SK-N-SH (cell line): ENCODE data around the gene UPF3A. TPM values are rescaled to one million over a fixed set of nuclear protein-coding genes. Genes with fewer than 3 reads are reported as not detected.

ENCODE experiments used
- CTCF ChIA-PET: fragments of 300-600, 350-600 bp; formaldehyde crosslinking; extraction: SDS; loops from one replicate; lab custom pipeline; 2021; lab: Yijun Ruan, JAX
- POLR2A ChIA-PET: fragments of 350-600 bp; sonication (Branson Sonifier 250); formaldehyde crosslinking; extraction: SDS; loops from one replicate; lab custom pipeline; 2020; ENCODE audit warnings: antibody characterized with exemption, inconsistent platforms; lab: Yijun Ruan, JAX
- DNase-seq: peaks from one replicate; pipeline ENCODE4 v3.0.0; 2012
- H2AFZ ChIP-seq: fragments of 200-600 bp; sonication (generic); 2 replicates; pipeline ENCODE4 v1.8.1; 2016; ENCODE audit warnings: antibody characterized with exemption, mild to moderate bottlenecking, low read depth
- H3F3A ChIP-seq: fragments of 200-600 bp; sonication (generic); replicated peaks from 2 replicates; pipeline ENCODE3; 2016; ENCODE audit warnings: antibody characterized with exemption, mild to moderate bottlenecking; ENCODE audit not compliant: insufficient read depth
- H3K27ac ChIP-seq, 2 experiments: fragments of 200-500 bp in 1 of 2; fragments of 200-600 bp in 1 of 2; sonication (Bioruptor generic) in 1 of 2; sonication (generic), shearing (Covaris generic) in 1 of 2; 2 replicates each; pipeline versions ENCODE4 v1.5.1 to v1.6.1; 2014 to 2016; ENCODE audit warnings: low read depth in 2 of 2, inconsistent platforms in 1 of 2, low read length in 1 of 2, mild to moderate bottlenecking in 1 of 2, mixed read lengths in 1 of 2
- H3K27me3 ChIP-seq: fragments of 200-600 bp; sonication (generic), shearing (Covaris generic); 2 replicates; pipeline ENCODE4 v1.6.1; 2016; ENCODE audit warnings: mixed run types; ENCODE audit not compliant: insufficient read depth
- H3K36me3 ChIP-seq, 2 experiments: fragments of 200-500 bp in 1 of 2; fragments of 200-600 bp in 1 of 2; sonication (Bioruptor generic) in 1 of 2; sonication (generic) in 1 of 2; replicated peaks in 1 of 2; 2 replicates each; pipeline versions ENCODE3 to v1.5.1; 2014 to 2016; ENCODE audit warnings: low read length in 1 of 2, mild to moderate bottlenecking in 1 of 2; ENCODE audit not compliant: insufficient read depth in 2 of 2, control insufficient read depth in 1 of 2
- H3K4me1 ChIP-seq, 2 experiments: fragments of 200-500 bp in 1 of 2; fragments of 200-600 bp in 1 of 2; sonication (Bioruptor generic) in 1 of 2; sonication (generic), shearing (Covaris generic) in 1 of 2; 2 replicates each; pipeline versions ENCODE4 v1.5.1 to v1.6.1; 2014 to 2016; ENCODE audit warnings: low read depth in 1 of 2, low read length in 1 of 2, mixed run types in 1 of 2; ENCODE audit not compliant: insufficient read depth in 2 of 2, control insufficient read depth in 1 of 2
- H3K4me2 ChIP-seq: fragments of 200-600 bp; sonication (generic), shearing (Covaris generic); 2 replicates; pipeline ENCODE4 v1.6.1; 2017; ENCODE audit warnings: mixed run types
- H3K4me3 ChIP-seq, 2 experiments: fragments of 200-500 bp in 1 of 2; fragments of 200-600 bp in 1 of 2; sonication (Bioruptor generic) in 1 of 2; sonication (generic), shearing (Covaris generic) in 1 of 2; 2 replicates each; pipeline versions ENCODE4 v1.5.1 to v1.8.1; 2014 to 2016; ENCODE audit warnings: low read depth in 2 of 2, inconsistent platforms in 1 of 2, low read length in 1 of 2, mild to moderate bottlenecking in 1 of 2, mixed read lengths in 1 of 2, moderate library complexity in 1 of 2
- H3K79me2 ChIP-seq: fragments of 200-600 bp; sonication (generic); 2 replicates; pipeline ENCODE4 v1.8.1; 2017; ENCODE audit warnings: mild to moderate bottlenecking; ENCODE audit not compliant: insufficient read depth
- H3K9ac ChIP-seq: fragments of 200-600 bp; sonication (generic); 2 replicates; pipeline ENCODE4 v1.6.1; 2017; ENCODE audit warnings: mixed run types
- H3K9me2 ChIP-seq: fragments of 200-600 bp; sonication (generic); 2 replicates; pipeline ENCODE4 v1.6.1; 2017; ENCODE audit warnings: mixed run types
- H3K9me3 ChIP-seq: fragments of 200-600 bp; sonication (generic); 2 replicates; pipeline ENCODE4 v1.6.1; 2017; ENCODE audit warnings: mixed run types, mild to moderate bottlenecking, moderate library complexity
- H4K20me1 ChIP-seq: fragments of 200-600 bp; sonication (generic); 2 replicates; pipeline ENCODE4 v1.6.1; 2017; ENCODE audit warnings: mild to moderate bottlenecking, mixed run types; ENCODE audit not compliant: insufficient read depth
- CHD2 ChIP-seq: fragments of 150-350 bp; IDR thresholded peaks from 2 replicates; pipeline ENCODE4 v1.6.1; 2018; ENCODE audit warnings: low read length; ENCODE audit not compliant: partially characterized antibody
- FOXJ3 ChIP-seq: sonication (generic); formaldehyde crosslinking; IDR thresholded peaks from 2 replicates; pipeline ENCODE4 v1.5.1; 2020; ENCODE audit warnings: mild to moderate bottlenecking, missing genetic modification reagents
- GABPA ChIP-seq: IDR thresholded peaks from 2 replicates; pipeline ENCODE4 v1.4.0; 2012; ENCODE audit warnings: low read depth, mild to moderate bottlenecking
- MXI1 ChIP-seq: IDR thresholded peaks from 2 replicates; pipeline ENCODE4 v1.6.1; 2012; ENCODE audit warnings: mild to moderate bottlenecking, low read depth, low read length, improper control_type of control experiment
- RAD21 ChIP-seq: IDR thresholded peaks from 2 replicates; pipeline ENCODE4 v1.6.1; 2012; ENCODE audit warnings: mild to moderate bottlenecking, low read length
- RCOR1 ChIP-seq: fragments of 150-350 bp; IDR thresholded peaks from 2 replicates; pipeline ENCODE4 v1.6.1; 2017; ENCODE audit warnings: antibody characterized with exemption, low read length
- RXRA ChIP-seq: IDR thresholded peaks from 2 replicates; pipeline ENCODE4 v1.4.0; 2012; ENCODE audit warnings: low read depth, mild to moderate bottlenecking, borderline replicate concordance
- SMC3 ChIP-seq: IDR thresholded peaks from 2 replicates; pipeline ENCODE4 v1.6.1; 2012; ENCODE audit warnings: low read depth, low read length, improper control_type of control experiment
- TCF12 ChIP-seq: IDR thresholded peaks from 2 replicates; pipeline ENCODE4 v1.4.0; 2012
- USF1 ChIP-seq: IDR thresholded peaks from 2 replicates; pipeline ENCODE4 v1.4.0; 2012; ENCODE audit warnings: low read depth, borderline replicate concordance
- USF2 ChIP-seq: fragments of 150-350 bp; IDR thresholded peaks from 2 replicates; pipeline ENCODE4 v1.6.1; 2017; ENCODE audit warnings: antibody characterized with exemption, low read length, low read depth, borderline replicate concordance
- WGBS: methylation state at CpG from one replicate; pipeline ENCODE4 v1.1.6; 2017; ENCODE audit warnings: low lambda C conversion rate; 5-methylcytosine and 5-hydroxymethylcytosine counted together
- polyA plus RNA-seq, 3 experiments: library from polyadenylated mRNA; depleted of rRNA; stranded (reverse); fragments of >200 nt; gene quantifications; 2 replicates each; pipeline ENCODE4 v1.2.3, GENCODE V29; 2012
- TF ChIP-seq, protein P1 (sequence below): fragments of 150-350 bp; IDR thresholded peaks from 2 replicates; pipeline ENCODE4 v1.6.1; 2016; ENCODE audit warnings: mild to moderate bottlenecking, low read depth, low read length
- TF ChIP-seq, protein P2 (sequence below): fragments of 200-600 bp; sonication (generic); IDR thresholded peaks from 2 replicates; pipeline ENCODE4 v1.6.1; 2017; ENCODE audit warnings: antibody characterized with exemption, mild to moderate bottlenecking, moderate library complexity
- TF ChIP-seq, protein P3 (sequence below): IDR thresholded peaks from 2 replicates; pipeline ENCODE4 v1.6.1; 2012; ENCODE audit warnings: mild to moderate bottlenecking, low read depth, low read length, moderate library complexity

Gene UPF3A
- polyA plus RNA-seq, 1 of the 3 experiments (the other 2 are of a cell fraction) = 63.2 TPM

GRCh38 chr13:114339857-114340534 is 58.6 kb downstream of the UPF3A start:
- DNase-seq = peak; percentile 70
- no peak overlapping the region for H3K27ac ChIP-seq
- no peaks in the 10 kb centered on the region for H3K27me3 ChIP-seq
- H3F3A ChIP-seq = peaks cover 7% of the 10 kb centered on the region
- H3K9ac ChIP-seq = no peak overlapping the region
- WGBS = 39% methylated on average over 10 of the region's 10 CpGs
- no peaks in the 10 kb centered on the region for H4K20me1 ChIP-seq
- peak overlapping the region; percentile 45; the same call in 1 of the 2 replicates for H2AFZ ChIP-seq
- peak; percentile 54; the same call in 1 of the 2 replicates for TF ChIP-seq MXI1
- peak; percentile 58; the same call in 1 of the 2 replicates for TF ChIP-seq SMC3
- peak; percentile 21 for TF ChIP-seq CHD2
- TF ChIP-seq, protein P1, sequence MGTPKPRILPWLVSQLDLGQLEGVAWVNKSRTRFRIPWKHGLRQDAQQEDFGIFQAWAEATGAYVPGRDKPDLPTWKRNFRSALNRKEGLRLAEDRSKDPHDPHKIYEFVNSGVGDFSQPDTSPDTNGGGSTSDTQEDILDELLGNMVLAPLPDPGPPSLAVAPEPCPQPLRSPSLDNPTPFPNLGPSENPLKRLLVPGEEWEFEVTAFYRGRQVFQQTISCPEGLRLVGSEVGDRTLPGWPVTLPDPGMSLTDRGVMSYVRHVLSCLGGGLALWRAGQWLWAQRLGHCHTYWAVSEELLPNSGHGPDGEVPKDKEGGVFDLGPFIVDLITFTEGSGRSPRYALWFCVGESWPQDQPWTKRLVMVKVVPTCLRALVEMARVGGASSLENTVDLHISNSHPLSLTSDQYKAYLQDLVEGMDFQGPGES = no peak
- peak; percentile 79 for TF ChIP-seq RAD21
- TF ChIP-seq, protein P2, sequence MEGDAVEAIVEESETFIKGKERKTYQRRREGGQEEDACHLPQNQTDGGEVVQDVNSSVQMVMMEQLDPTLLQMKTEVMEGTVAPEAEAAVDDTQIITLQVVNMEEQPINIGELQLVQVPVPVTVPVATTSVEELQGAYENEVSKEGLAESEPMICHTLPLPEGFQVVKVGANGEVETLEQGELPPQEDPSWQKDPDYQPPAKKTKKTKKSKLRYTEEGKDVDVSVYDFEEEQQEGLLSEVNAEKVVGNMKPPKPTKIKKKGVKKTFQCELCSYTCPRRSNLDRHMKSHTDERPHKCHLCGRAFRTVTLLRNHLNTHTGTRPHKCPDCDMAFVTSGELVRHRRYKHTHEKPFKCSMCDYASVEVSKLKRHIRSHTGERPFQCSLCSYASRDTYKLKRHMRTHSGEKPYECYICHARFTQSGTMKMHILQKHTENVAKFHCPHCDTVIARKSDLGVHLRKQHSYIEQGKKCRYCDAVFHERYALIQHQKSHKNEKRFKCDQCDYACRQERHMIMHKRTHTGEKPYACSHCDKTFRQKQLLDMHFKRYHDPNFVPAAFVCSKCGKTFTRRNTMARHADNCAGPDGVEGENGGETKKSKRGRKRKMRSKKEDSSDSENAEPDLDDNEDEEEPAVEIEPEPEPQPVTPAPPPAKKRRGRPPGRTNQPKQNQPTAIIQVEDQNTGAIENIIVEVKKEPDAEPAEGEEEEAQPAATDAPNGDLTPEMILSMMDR = peak; percentile 83
- TF ChIP-seq GABPA = no peak
- no peak for TF ChIP-seq FOXJ3 (CRISPR knock-in tag)
- no peak overlapping the region for H3K4me2 ChIP-seq
- no peaks in the 10 kb centered on the region for H3K9me2 ChIP-seq
- H3K79me2 ChIP-seq = no peaks in the 10 kb centered on the region
- POLR2A ChIA-PET = no interaction called here
- H3K9me3 ChIP-seq = no peaks in the 10 kb centered on the region
- no peaks in the 10 kb centered on the region for H3K36me3 ChIP-seq
- no peak overlapping the region for H3K4me3 ChIP-seq
- CTCF ChIA-PET = interaction anchor here (0.6 to 3.5 kb wide), 11 partner anchors 9 to 54 kb away, joined by 3 to 27 read pairs (median 3); no protein-coding TSS in a partner anchor
- H3K4me1 ChIP-seq = peaks cover 0 to 7% of the 10 kb centered on the region in 2 experiments; a peak in 2 of 4 replicates

DNA sequence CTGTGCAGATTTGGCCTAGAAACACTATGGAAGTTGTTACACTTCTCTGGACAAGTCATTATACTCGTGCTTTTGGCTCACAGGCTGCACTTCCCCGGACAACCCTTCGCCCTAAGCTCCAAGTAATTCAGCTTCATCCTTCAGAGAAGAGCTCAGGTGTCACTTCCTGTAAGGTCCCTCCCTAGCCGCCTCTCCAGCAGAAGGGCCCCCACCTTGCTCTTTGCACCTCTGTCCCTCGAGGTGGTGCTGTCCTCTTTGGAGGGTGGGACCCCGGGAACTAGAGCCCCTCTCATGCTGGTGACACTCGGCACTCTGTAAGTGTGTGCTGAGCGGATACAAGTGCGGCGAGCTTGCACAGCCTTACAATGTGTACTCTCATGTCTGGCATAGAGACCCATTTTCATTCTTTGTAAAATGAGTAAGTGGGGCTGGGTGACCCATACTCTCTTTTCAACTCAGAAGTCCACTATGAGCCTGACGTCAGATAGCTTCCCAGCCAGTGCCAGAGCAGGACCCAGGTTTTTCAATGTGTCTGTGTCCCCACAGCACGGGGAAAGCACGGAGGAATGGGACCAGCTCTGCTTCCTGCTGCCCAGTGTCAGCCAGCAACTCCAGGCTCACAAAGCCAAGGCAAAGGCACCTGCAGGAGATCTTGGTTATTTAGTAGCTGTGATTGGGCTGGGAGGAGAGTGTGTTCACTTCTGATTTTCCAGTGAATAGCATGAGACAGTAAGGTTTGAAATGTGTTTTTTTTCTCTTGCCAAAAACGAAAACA is 59.8 kb downstream of the UPF3A start:
- CTCF ChIA-PET = interaction anchor here (0.7 to 1.5 kb wide), 5 partner anchors 9 to 56 kb away, joined by 3 to 6 read pairs (median 3); no protein-coding TSS in a partner anchor
- WGBS = 77% methylated on average over 12 of the region's 14 CpGs
- H3K36me3 ChIP-seq = no peaks in the 10 kb centered on the region
- no peak overlapping the region for H2AFZ ChIP-seq
- no peak overlapping the region for H3K4me2 ChIP-seq
- H3K9me2 ChIP-seq = no peaks in the 10 kb centered on the region
- no peaks in the 10 kb centered on the region for H3K27me3 ChIP-seq
- no peaks in the 10 kb centered on the region for H3K9me3 ChIP-seq
- H3K27ac ChIP-seq = no peak overlapping the region
- no peaks in the 10 kb centered on the region for H3K79me2 ChIP-seq
- POLR2A ChIA-PET = interaction anchor here (1.3 kb wide), 1 partner anchor 59 kb away, joined by 3 read pairs; the partner anchor contains the start of gene UPF3A
- no peaks in the 10 kb centered on the region for H4K20me1 ChIP-seq
- no peak overlapping the region for H3K9ac ChIP-seq
- H3K4me3 ChIP-seq = no peak overlapping the region
- peaks cover 7% of the 10 kb centered on the region for H3F3A ChIP-seq
- DNase-seq = no peak
- peaks cover 0 to 7% of the 10 kb centered on the region in 2 experiments; a peak in 2 of 4 replicates for H3K4me1 ChIP-seq
- TF ChIP-seq USF2 (no peak), USF1 (no peak), RCOR1 (no peak), RAD21 (no peak), RXRA (no peak), TCF12 (no peak), CHD2 (no peak)
- TF ChIP-seq, protein P1 = no peak
- TF ChIP-seq, protein P3, sequence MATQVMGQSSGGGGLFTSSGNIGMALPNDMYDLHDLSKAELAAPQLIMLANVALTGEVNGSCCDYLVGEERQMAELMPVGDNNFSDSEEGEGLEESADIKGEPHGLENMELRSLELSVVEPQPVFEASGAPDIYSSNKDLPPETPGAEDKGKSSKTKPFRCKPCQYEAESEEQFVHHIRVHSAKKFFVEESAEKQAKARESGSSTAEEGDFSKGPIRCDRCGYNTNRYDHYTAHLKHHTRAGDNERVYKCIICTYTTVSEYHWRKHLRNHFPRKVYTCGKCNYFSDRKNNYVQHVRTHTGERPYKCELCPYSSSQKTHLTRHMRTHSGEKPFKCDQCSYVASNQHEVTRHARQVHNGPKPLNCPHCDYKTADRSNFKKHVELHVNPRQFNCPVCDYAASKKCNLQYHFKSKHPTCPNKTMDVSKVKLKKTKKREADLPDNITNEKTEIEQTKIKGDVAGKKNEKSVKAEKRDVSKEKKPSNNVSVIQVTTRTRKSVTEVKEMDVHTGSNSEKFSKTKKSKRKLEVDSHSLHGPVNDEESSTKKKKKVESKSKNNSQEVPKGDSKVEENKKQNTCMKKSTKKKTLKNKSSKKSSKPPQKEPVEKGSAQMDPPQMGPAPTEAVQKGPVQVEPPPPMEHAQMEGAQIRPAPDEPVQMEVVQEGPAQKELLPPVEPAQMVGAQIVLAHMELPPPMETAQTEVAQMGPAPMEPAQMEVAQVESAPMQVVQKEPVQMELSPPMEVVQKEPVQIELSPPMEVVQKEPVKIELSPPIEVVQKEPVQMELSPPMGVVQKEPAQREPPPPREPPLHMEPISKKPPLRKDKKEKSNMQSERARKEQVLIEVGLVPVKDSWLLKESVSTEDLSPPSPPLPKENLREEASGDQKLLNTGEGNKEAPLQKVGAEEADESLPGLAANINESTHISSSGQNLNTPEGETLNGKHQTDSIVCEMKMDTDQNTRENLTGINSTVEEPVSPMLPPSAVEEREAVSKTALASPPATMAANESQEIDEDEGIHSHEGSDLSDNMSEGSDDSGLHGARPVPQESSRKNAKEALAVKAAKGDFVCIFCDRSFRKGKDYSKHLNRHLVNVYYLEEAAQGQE = no peak
